ENCODE data around the gene IGF1. TPM values are rescaled to one million over a fixed set of nuclear protein-coding genes. Genes with fewer than 3 reads are reported as not detected.

Gene IGF1
- total RNA-seq, 1 experiment from 2014 or later: 0.42 TPM

- no peaks in the 10 kb centered on the region for H3K36me3 ChIP-seq (ENCODE audit: control insufficient read depth in 1 of 2, insufficient read depth in 2 of 2, low read length in 2 of 2)
- H3K79me2 ChIP-seq (ENCODE audit: insufficient read depth, low read length): no peaks in the 10 kb centered on the region
- ChIA-PET RAD21 (ENCODE audit: low non-redundant PET in 1 of 2, low total read pairs in 2 of 2, uncharacterized antibody in 2 of 2, unreplicated experiment in 2 of 2) (no interaction called here), CTCF (no interaction called here), POLR2A (no interaction called here)
- no peak overlapping the region for H3K27ac ChIP-seq (ENCODE audit: low read depth, low read length)
- intact Hi-C loops (cut with micrococcal nuclease): no loop called here
- no peak for ATAC-seq
- no peaks in the 10 kb centered on the region for H3K9me3 ChIP-seq (ENCODE audit: control insufficient read depth in 1 of 2, insufficient read depth in 1 of 2, low read depth in 1 of 2, low read length in 2 of 2)
- H3K4me3 ChIP-seq (replicated peaks in 1 of 2; ENCODE audit: low read depth in 1 of 2, low read length in 2 of 2): no peak overlapping the region
- no peaks in the 10 kb centered on the region for H3K4me1 ChIP-seq (ENCODE audit: control insufficient read depth in 1 of 2, insufficient read depth in 2 of 2, low read length in 2 of 2)
- no peak for DNase-seq (ENCODE audit: low read depth, low spot score)
- TF ChIP-seq ZNF274 (IDR thresholded peaks at IDR 0.05; ENCODE audit: low read depth, low read length) (no peak), YY1 (IDR thresholded peaks at IDR 0.05; ENCODE audit: extremely low read depth, insufficient replicate concordance, low read depth, low read length) (no peak), MAX (IDR thresholded peaks at IDR 0.05) (no peak), CBX3 (IDR thresholded peaks at IDR 0.05; ENCODE audit: low read depth) (no peak)
- no peak overlapping the region for H2AFZ ChIP-seq (ENCODE audit: low read depth, low read length, poor library complexity, severe bottlenecking)
- no peaks in the 10 kb centered on the region for H4K20me1 ChIP-seq (ENCODE audit: insufficient read depth)
- BruUV-seq (replicated peaks): no TSS peak
- no peak overlapping the region for H3K4me2 ChIP-seq (ENCODE audit: low read length)
- H3K27me3 ChIP-seq (ENCODE audit: insufficient read depth, low read length): no peaks in the 10 kb centered on the region
- no peak overlapping the region for H3K9ac ChIP-seq (ENCODE audit: low read length)
- no peaks in the 10 kb centered on the region for H3K9me2 ChIP-seq (ENCODE audit: insufficient read depth)
These were observed 80.7 kb downstream of the IGF1 start for GRCh38 chr12:102399653-102400052.

GRCh38 chr12:102396276-102396675 is 84.1 kb downstream of the IGF1 start:
- no peak for DNase-seq (ENCODE audit: low read depth, low spot score)
- no peak overlapping the region for H3K27ac ChIP-seq (ENCODE audit: low read depth, low read length)
- ChIA-PET CTCF (no interaction called here), POLR2A (no interaction called here), RAD21 (ENCODE audit: low non-redundant PET in 1 of 2, low total read pairs in 2 of 2, uncharacterized antibody in 2 of 2, unreplicated experiment in 2 of 2) (no interaction called here)
- H3K9me3 ChIP-seq (ENCODE audit: control insufficient read depth in 1 of 2, insufficient read depth in 1 of 2, low read depth in 1 of 2, low read length in 2 of 2): no peaks in the 10 kb centered on the region
- no peaks in the 10 kb centered on the region for H3K27me3 ChIP-seq (ENCODE audit: insufficient read depth, low read length)
- ATAC-seq: no peak
- no peaks in the 10 kb centered on the region for H3K4me1 ChIP-seq (ENCODE audit: control insufficient read depth in 1 of 2, insufficient read depth in 2 of 2, low read length in 2 of 2)
- H4K20me1 ChIP-seq (ENCODE audit: insufficient read depth): no peaks in the 10 kb centered on the region
- H3K4me2 ChIP-seq (ENCODE audit: low read length): no peak overlapping the region
- no peak overlapping the region for H3K4me3 ChIP-seq (replicated peaks in 1 of 2; ENCODE audit: low read depth in 1 of 2, low read length in 2 of 2)
- no TSS peak for BruUV-seq (replicated peaks)
- H3K9me2 ChIP-seq (ENCODE audit: insufficient read depth): no peaks in the 10 kb centered on the region
- TF ChIP-seq REST (IDR thresholded peaks at IDR 0.05; ENCODE audit: low read depth): no peak
- TF ChIP-seq FOSL1 (IDR thresholded peaks at IDR 0.05; ENCODE audit: low read depth): no peak
- no peak for TF ChIP-seq CBX3 (IDR thresholded peaks at IDR 0.05; ENCODE audit: low read depth)
- no peak for TF ChIP-seq SRF (IDR thresholded peaks at IDR 0.05; ENCODE audit: low read depth)
- no peak for TF ChIP-seq SP1 (IDR thresholded peaks at IDR 0.05; ENCODE audit: low read depth)
- TF ChIP-seq CTCF (IDR thresholded peaks at IDR 0.05 in 2 of 3, conservative IDR thresholded peaks at IDR 0.05 in 1 of 3; ENCODE audit: borderline replicate concordance in 1 of 3, insufficient read depth in 1 of 3, low read depth in 2 of 3, low read length in 2 of 3): no peak
- TF ChIP-seq TCF7L2 (IDR thresholded peaks at IDR 0.05; ENCODE audit: borderline replicate concordance, extremely low read depth, insufficient read depth, insufficient read length): no peak
- no peak for TF ChIP-seq POLR2AphosphoS5 (IDR thresholded peaks at IDR 0.05; ENCODE audit: low read depth, low read length)
- no peak overlapping the region for H3K9ac ChIP-seq (ENCODE audit: low read length)
- intact Hi-C loops (cut with micrococcal nuclease): no loop called here
- no peaks in the 10 kb centered on the region for H3K79me2 ChIP-seq (ENCODE audit: insufficient read depth, low read length)
- no peaks in the 10 kb centered on the region for H3K36me3 ChIP-seq (ENCODE audit: control insufficient read depth in 1 of 2, insufficient read depth in 2 of 2, low read length in 2 of 2)
- H2AFZ ChIP-seq (ENCODE audit: low read depth, low read length, poor library complexity, severe bottlenecking): no peak overlapping the region
